IPS DF 19.7 (cell line): ENCODE results near the gene TRABD2B.

ENCODE experiments used
- DNase-seq: peaks from one replicate; pipeline ENCODE4 v3.0.0-alpha.2; 2013; ENCODE audit warnings: low read depth, low spot score

The TRABD2B gene

GRCh38 chr1:47830021-47830420 is 167.2 kb downstream of the TRABD2B start:
- no peak for DNase-seq

GRCh38 chr1:47828978-47829377 is 168.2 kb downstream of the TRABD2B start:
- no peak for DNase-seq

GRCh38 chr1:47827109-47827508 is 170.1 kb downstream of the TRABD2B start:
- no peak for DNase-seq

GRCh38 chr1:47824716-47825115 is 172.5 kb downstream of the TRABD2B start:
- no peak for DNase-seq

GRCh38 chr1:47824297-47824696 is 172.9 kb downstream of the TRABD2B start:
- no peak for DNase-seq

- DNase-seq, result no peak
Measured at GRCh38 chr1:47823040-47823808, 174.0 kb downstream of the TRABD2B start.

- no peak for DNase-seq
Measured at GRCh38 chr1:47821760-47822159, 175.4 kb downstream of the TRABD2B start.

- no peak for DNase-seq
Measured at GRCh38 chr1:47819574-47819888, 177.7 kb downstream of the TRABD2B start.

- DNase-seq, result no peak
Measured at GRCh38 chr1:47818682-47819573, 178.3 kb downstream of the TRABD2B start.

- no peak for DNase-seq
Measured at GRCh38 chr1:47817861-47818260, 179.3 kb downstream of the TRABD2B start.

GRCh38 chr1:47816325-47817071 is 180.7 kb downstream of the TRABD2B start:
- DNase-seq, result no peak

- no peak for DNase-seq
Measured at GRCh38 chr1:47814612-47815395, 182.4 kb downstream of the TRABD2B start.

GRCh38 chr1:47813970-47814369 is 183.2 kb downstream of the TRABD2B start:
- no peak for DNase-seq

- DNase-seq, result no peak
Measured at GRCh38 chr1:47812904-47813514, 184.2 kb downstream of the TRABD2B start.

- no peak for DNase-seq
Measured at GRCh38 chr1:47810964-47811682, 186.1 kb downstream of the TRABD2B start.

- DNase-seq, result no peak
Measured at GRCh38 chr1:47809301-47810084, 187.7 kb downstream of the TRABD2B start.

- no peak for DNase-seq
Measured at GRCh38 chr1:47808612-47809011, 188.6 kb downstream of the TRABD2B start.

- no peak for DNase-seq
Measured at GRCh38 chr1:47805921-47806361, 191.2 kb downstream of the TRABD2B start.

- DNase-seq, result no peak
Measured at GRCh38 chr1:47805018-47805417, 192.2 kb downstream of the TRABD2B start.
